ENCODE data around the gene MARVELD3.

DNA sequence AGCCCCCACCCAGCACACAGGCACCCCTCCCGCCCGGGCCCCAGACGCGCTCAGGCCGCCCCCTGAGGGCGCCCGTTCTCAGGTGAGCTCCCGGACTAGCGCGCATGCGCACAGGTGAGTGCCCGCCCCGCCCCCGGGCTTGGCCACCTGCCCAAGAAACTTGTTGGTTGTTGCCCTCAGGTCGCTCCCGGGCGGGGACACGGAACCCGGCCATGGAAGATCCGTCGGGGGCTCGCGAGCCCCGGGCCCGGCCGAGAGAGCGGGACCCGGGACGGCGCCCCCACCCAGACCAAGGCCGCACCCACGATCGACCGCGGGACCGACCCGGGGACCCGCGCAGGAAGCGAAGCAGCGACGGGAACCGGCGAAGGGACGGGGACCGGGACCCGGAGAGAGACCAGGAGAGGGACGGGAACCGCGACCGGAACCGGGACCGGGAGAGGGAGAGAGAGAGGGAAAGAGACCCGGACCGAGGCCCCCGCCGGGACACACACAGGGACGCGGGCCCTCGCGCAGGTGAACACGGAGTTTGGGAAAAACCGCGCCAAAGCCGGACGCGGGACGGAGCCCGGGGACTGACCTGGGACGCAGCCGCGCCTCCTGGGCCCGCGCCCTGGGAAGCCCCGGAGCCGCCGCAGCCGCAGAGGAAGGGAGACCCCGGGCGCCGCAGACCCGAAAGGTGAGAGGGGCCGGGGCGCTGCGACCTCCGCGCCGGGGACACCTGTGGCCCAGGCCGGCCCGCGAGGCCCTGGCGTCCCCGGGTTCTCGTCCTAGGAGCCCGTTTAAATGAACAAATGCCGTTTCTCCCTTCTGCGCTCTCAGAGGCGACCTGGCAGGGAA lies at the start of gene MARVELD3:
- TF ChIP-seq, protein P1, sequence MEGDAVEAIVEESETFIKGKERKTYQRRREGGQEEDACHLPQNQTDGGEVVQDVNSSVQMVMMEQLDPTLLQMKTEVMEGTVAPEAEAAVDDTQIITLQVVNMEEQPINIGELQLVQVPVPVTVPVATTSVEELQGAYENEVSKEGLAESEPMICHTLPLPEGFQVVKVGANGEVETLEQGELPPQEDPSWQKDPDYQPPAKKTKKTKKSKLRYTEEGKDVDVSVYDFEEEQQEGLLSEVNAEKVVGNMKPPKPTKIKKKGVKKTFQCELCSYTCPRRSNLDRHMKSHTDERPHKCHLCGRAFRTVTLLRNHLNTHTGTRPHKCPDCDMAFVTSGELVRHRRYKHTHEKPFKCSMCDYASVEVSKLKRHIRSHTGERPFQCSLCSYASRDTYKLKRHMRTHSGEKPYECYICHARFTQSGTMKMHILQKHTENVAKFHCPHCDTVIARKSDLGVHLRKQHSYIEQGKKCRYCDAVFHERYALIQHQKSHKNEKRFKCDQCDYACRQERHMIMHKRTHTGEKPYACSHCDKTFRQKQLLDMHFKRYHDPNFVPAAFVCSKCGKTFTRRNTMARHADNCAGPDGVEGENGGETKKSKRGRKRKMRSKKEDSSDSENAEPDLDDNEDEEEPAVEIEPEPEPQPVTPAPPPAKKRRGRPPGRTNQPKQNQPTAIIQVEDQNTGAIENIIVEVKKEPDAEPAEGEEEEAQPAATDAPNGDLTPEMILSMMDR (IDR thresholded peaks at IDR 0.05 in 4 of 5, conservative IDR thresholded peaks at IDR 0.05 in 1 of 5): no peak
- no peak for TF ChIP-seq POLR2A (IDR thresholded peaks at IDR 0.05)

Measured in gastrocnemius medialis (tissue), 4 donors.